Mammary epithelial cell (primary cell): ENCODE data around the gene PHC3.

Experiments
- CTCF ChIP-seq, 2 donors: IDR thresholded peaks in 1 of 2; conservative IDR thresholded peaks in 1 of 2; 2 replicates each; pipeline ENCODE4 v1.5.1; 2011 to 2012; ENCODE audit warnings: inconsistent platforms in 2 of 2, low read length in 2 of 2, mild to moderate bottlenecking in 2 of 2, control low read depth in 1 of 2, low read depth in 1 of 2; ENCODE audit not compliant: insufficient read depth in 1 of 2; ENCODE audit errors: extremely low read depth in 1 of 2
- EZH2 ChIP-seq: IDR thresholded peaks from 2 replicates; pipeline ENCODE4 v1.6.1; 2012; ENCODE audit warnings: low read length, inconsistent platforms, borderline replicate concordance

- no peak for TF ChIP-seq CTCF (conservative IDR thresholded peaks at IDR 0.05 in 1 of 2, IDR thresholded peaks at IDR 0.05 in 1 of 2; ENCODE audit: extremely low read depth in 1 of 2, insufficient read depth in 1 of 2, low read depth in 1 of 2, low read length in 2 of 2)
- TF ChIP-seq EZH2: no peak
These were observed 30.0 kb downstream of the PHC3 start for GRCh38 chr3:170151536-170151935.
